Stomach (tissue), 9 donors: ENCODE measurements around the gene WNK2. TPM values are rescaled to one million over a fixed set of nuclear protein-coding genes. Genes with fewer than 3 reads are reported as not detected.

Source experiments
- DNase-seq, 2 donors: peaks; one replicate each; pipeline versions ENCODE4 v3.0.0 to v3.0.0-alpha.2; 2013 to 2019
- H3K27ac ChIP-seq, 5 donors: fragments of 200-600 bp in 4 of 5; sonication (generic) in 4 of 5; one replicate each; pipeline ENCODE4 v1.5.1; 2013 to 2019; ENCODE audit warnings: mild to moderate bottlenecking in 1 of 5, moderate library complexity in 1 of 5
- H3K27me3 ChIP-seq, 3 donors: fragments of 200-600 bp; sonication (generic); one replicate each; pipeline ENCODE4 v1.5.1; 2017 to 2019; ENCODE audit warnings: mixed run types in 1 of 3
- H3K36me3 ChIP-seq, 4 donors: fragments of 200-600 bp; sonication (generic); 1 replicate in 3 of 4; 2 replicates in 1 of 4; pipeline ENCODE4 v1.5.1; 2016 to 2019
- H3K4me1 ChIP-seq, 4 donors: fragments of 200-600 bp; sonication (generic); one replicate each; pipeline ENCODE4 v1.5.1; 2016 to 2019
- H3K4me3 ChIP-seq, 4 donors: fragments of 200-600 bp; sonication (generic) in 3 of 4; one replicate each; pipeline ENCODE4 v1.5.1; 2016 to 2019; ENCODE audit warnings: mild to moderate bottlenecking in 1 of 4
- H3K9me3 ChIP-seq, 4 donors: fragments of 200-600 bp; sonication (generic); one replicate each; pipeline ENCODE4 v1.5.1; 2016 to 2019
- CTCF ChIP-seq, 7 experiments: fragments of 450-650 bp in 4 of 7; fragments of 200-600 bp in 3 of 7; sonication (generic) in 3 of 7; IDR thresholded peaks; one replicate each; pipeline ENCODE4 v1.5.1; 2016 to 2019; ENCODE audit warnings: antibody characterized with exemption in 7 of 7, control low read depth in 2 of 7, mild to moderate bottlenecking in 1 of 7
- EP300 ChIP-seq: sonication (generic); formaldehyde crosslinking; IDR thresholded peaks from one replicate; pipeline ENCODE4 v1.6.1; 2017; ENCODE audit warnings: antibody characterized with exemption
- POLR2A ChIP-seq, 4 donors: fragments of 450-650 bp; IDR thresholded peaks; one replicate each; pipeline ENCODE4 v1.6.1; 2016; ENCODE audit warnings: antibody characterized with exemption in 4 of 4, control low read depth in 2 of 4, mild to moderate bottlenecking in 1 of 4, moderate library complexity in 1 of 4
- POLR2AphosphoS5 ChIP-seq, 3 donors: sonication (generic); formaldehyde crosslinking; IDR thresholded peaks; one replicate each; pipeline ENCODE4 v1.6.1; 2016; ENCODE audit warnings: antibody characterized with exemption in 3 of 3
- WGBS, 5 donors: extraction: QIAGEN DNeasy Blood & Tissue Kit in 3 of 5; methylation state at CpG; one replicate each; pipeline versions ENCODE4 v1.1.5 to v1.1.7; 2013 to 2018; 5-methylcytosine and 5-hydroxymethylcytosine counted together
- intact Hi-C: fragments of 100-400 bp; cut with DNase I; formaldehyde crosslinking; loops from one replicate; pipeline ENCODE4 v1.15.1; 2023; ENCODE audit warnings: low total_unique reads
- polyA plus RNA-seq, 3 donors: library from polyadenylated mRNA; stranded (reverse); fragments of 200-250 nt; gene quantifications; one replicate each; pipeline ENCODE4 v1.2.3, GENCODE V29; 2013
- total RNA-seq, 5 donors: library from RNA; depleted of rRNA; stranded (reverse); fragments of >200 nt; gene quantifications; one replicate each; pipeline versions ENCODE4 v1.1.0 to v1.2.3, GENCODE V29; 2014 to 2016
- donor health status: healthy with polysubstance abuse.
- donor health status: Bipolar disorder and iron deficiency.
- donor health status: healthy.

WNK2 gene
- total and polyA plus RNA-seq, 8 donors = 1.2 to 700 (median 15.9) TPM

- no peak for TF ChIP-seq CTCF (IDR thresholded peaks at IDR 0.05)
- Histone ChIP-seq H3K9me3 (no peaks in the 10 kb centered on the region), H3K4me1 (peaks cover 7 to 20% (median 9%) of the 10 kb centered on the region in 4 donors), H3K4me3 (no peak overlapping the region), H3K36me3 (no peaks in the 10 kb centered on the region), H3K27me3 (peaks cover 0 to 9% (median 3%) of the 10 kb centered on the region in 3 donors), H3K27ac (no peak overlapping the region)
- no peak for DNase-seq
- WGBS, 5 donors = 76 to 90% (median 85%) methylated on average over 6 of the region's 6 CpGs
- intact Hi-C loops = no loop called here
These were observed 6.3 kb upstream of the WNK2 start for GRCh38 chr9:93177676-93178075.

GRCh38 chr9:93178851-93179786 lies 4.8 kb upstream of the WNK2 start:
- no peak for DNase-seq
- intact Hi-C loops = no loop called here
- no peaks in the 10 kb centered on the region for H3K9me3 ChIP-seq
- no peak overlapping the region for H3K27ac ChIP-seq
- H3K4me3 ChIP-seq = no peak overlapping the region
- H3K36me3 ChIP-seq = no peaks in the 10 kb centered on the region
- TF ChIP-seq POLR2A (IDR thresholded peaks at IDR 0.05) (no peak), EP300 (no peak), POLR2AphosphoS5 (IDR thresholded peaks at IDR 0.05) (no peak), CTCF (IDR thresholded peaks at IDR 0.05) (no peak)
- peaks cover 0 to 23% (median 3%) of the 10 kb centered on the region in 3 donors for H3K27me3 ChIP-seq
- WGBS, 5 donors = 87 to 93% (median 88%) methylated on average over 17 to 22 of the region's 22 CpGs
- peaks cover 8 to 25% (median 22%) of the 10 kb centered on the region in 4 donors for H3K4me1 ChIP-seq

GRCh38 chr9:93180938-93181337 lies 3.0 kb upstream of the WNK2 start:
- intact Hi-C loops = no loop called here
- DNase-seq = no peak
- 74 to 90% (median 87%) methylated on average over 1 of the region's 1 CpG; no CpG with 5 or more reads in 1 of the 5 donors for WGBS, 5 donors
- H3K27me3 ChIP-seq = peaks cover 0 to 41% (median 9%) of the 10 kb centered on the region in 3 donors
- H3K36me3 ChIP-seq = no peaks in the 10 kb centered on the region
- no peak overlapping the region for H3K4me3 ChIP-seq
- H3K27ac ChIP-seq = no peak overlapping the region
- no peaks in the 10 kb centered on the region for H3K9me3 ChIP-seq
- peaks cover 25 to 41% (median 37%) of the 10 kb centered on the region in 4 donors for H3K4me1 ChIP-seq
- no peak for TF ChIP-seq POLR2AphosphoS5 (IDR thresholded peaks at IDR 0.05)
- no peak for TF ChIP-seq EP300
- no peak for TF ChIP-seq POLR2A (IDR thresholded peaks at IDR 0.05)
- TF ChIP-seq CTCF (IDR thresholded peaks at IDR 0.05) = no peak

- H3K36me3 ChIP-seq = no peaks in the 10 kb centered on the region
- DNase-seq = no peak
- H3K27me3 ChIP-seq = peaks cover 0 to 42% (median 9%) of the 10 kb centered on the region in 3 donors
- H3K27ac ChIP-seq = no peak overlapping the region
- intact Hi-C loops = no loop called here
- no peak overlapping the region for H3K4me3 ChIP-seq
- no peak for TF ChIP-seq EP300
- TF ChIP-seq POLR2A (IDR thresholded peaks at IDR 0.05) = no peak
- no peak for TF ChIP-seq CTCF (IDR thresholded peaks at IDR 0.05)
- no peak for TF ChIP-seq POLR2AphosphoS5 (IDR thresholded peaks at IDR 0.05)
- WGBS, 5 donors = 79 to 88% (median 85%) methylated on average over 5 of the region's 5 CpGs
- peaks cover 27 to 50% (median 45%) of the 10 kb centered on the region in 4 donors for H3K4me1 ChIP-seq
- no peaks in the 10 kb centered on the region for H3K9me3 ChIP-seq
These were observed 2.1 kb upstream of the WNK2 start for GRCh38 chr9:93181672-93182435.
